IMR-90 (cell line): ENCODE results near the gene LYRM7. TPM values are rescaled to one million over a fixed set of nuclear protein-coding genes. Genes with fewer than 3 reads are reported as not detected.

Experiments
- BHLHE40 ChIP-seq: fragments of 150-350 bp; IDR thresholded peaks from 2 replicates; pipeline ENCODE4 v1.6.1; 2016; ENCODE audit warnings: mild to moderate bottlenecking, low read depth, low read length
- polyA plus RNA-seq, 3 experiments: library from polyadenylated mRNA; depleted of rRNA; stranded (reverse); fragments of >200 nt; gene quantifications; 2 replicates each; pipeline ENCODE4 v1.2.3, GENCODE V29; 2012; ENCODE audit warnings: low replicate concordance in 1 of 3
- total RNA-seq: library from RNA; depleted of rRNA; stranded (reverse); fragments of >200 nt; gene quantifications from 2 replicates; pipeline ENCODE4 v1.2.3, GENCODE V29; 2012
- TF ChIP-seq, protein P1 (sequence below): fragments of 150-350 bp; IDR thresholded peaks from 2 replicates; pipeline ENCODE4 v1.6.1; 2017; ENCODE audit warnings: mild to moderate bottlenecking, antibody characterized with exemption, low read length, low read depth

Gene LYRM7
- total and polyA plus RNA-seq, 2 of the 4 experiments (the other 2 are of a cell fraction): 2.5 to 3.4 TPM

DNA sequence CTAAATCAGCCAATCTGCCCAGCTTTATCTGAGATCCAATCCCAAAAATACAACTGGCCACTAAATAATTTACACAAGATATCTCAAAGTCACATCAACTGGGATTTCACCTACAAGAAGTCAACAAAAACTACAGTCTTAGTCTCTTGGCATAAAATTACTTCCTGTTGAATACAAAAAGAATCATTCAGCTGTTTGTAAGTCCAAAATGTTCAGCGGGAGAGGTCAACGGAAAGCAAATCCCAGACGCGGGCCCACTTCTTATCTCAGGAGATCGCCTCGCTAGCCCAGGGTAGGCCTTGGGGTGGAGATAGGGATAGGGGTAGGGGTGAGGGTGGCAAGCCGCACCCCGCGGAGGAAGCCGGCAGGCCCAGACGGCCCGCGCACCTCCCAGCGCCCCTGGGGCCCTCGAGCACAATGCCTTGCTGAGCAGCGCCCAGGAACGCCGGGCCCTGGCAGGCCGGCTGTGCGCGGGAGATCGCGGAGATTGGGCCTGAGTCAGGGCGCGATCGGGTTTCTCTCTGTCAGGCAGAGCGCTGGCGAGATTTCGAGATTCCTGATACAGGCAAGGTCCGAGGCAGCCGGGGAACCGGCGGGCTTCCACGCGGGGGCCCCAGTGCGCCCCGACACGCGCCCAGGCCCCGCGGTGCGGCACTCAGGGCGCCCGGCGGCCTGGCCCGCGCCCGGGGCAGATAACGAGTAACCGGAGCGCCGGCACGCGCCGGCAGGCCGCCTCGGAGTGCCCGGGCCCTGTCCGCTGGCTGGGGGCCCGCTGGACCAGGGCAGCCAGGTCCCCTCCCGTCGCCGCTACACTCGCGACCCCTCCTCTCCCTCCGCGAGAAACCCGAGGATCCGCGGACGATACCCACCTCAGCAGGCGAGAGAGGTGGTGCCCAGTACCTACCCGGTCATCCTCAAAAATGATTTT is 6.3 kb upstream of the LYRM7 start (continued):
- peak; percentile 37; the same call in 1 of the 2 replicates for TF ChIP-seq BHLHE40
- TF ChIP-seq, protein P1, sequence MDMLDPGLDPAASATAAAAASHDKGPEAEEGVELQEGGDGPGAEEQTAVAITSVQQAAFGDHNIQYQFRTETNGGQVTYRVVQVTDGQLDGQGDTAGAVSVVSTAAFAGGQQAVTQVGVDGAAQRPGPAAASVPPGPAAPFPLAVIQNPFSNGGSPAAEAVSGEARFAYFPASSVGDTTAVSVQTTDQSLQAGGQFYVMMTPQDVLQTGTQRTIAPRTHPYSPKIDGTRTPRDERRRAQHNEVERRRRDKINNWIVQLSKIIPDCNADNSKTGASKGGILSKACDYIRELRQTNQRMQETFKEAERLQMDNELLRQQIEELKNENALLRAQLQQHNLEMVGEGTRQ: no peak
